GM21786 (cell line): ENCODE results near the gene IL10RA.

Experiments used
- ATAC-seq: cut with Tn5 transposase; IDR thresholded peaks from one replicate; pipeline ENCODE4 v1.9.1; 2021; ENCODE audit not compliant: unreplicated experiment

IL10RA gene

GRCh38 chr11:117989351-117990102 is 3.3 kb downstream of the IL10RA start:
- ATAC-seq, result no peak

GRCh38 chr11:117992136-117992535 is 5.9 kb downstream of the IL10RA start:
- no peak for ATAC-seq

- ATAC-seq, result no peak
These were observed 6.4 kb downstream of the IL10RA start for GRCh38 chr11:117992620-117993019.

GRCh38 chr11:117993988-117994745 is 8.0 kb downstream of the IL10RA start:
- ATAC-seq, result no peak

- ATAC-seq, result no peak
These were observed 9.3 kb downstream of the IL10RA start for GRCh38 chr11:117995472-117995871.

GRCh38 chr11:117996058-117996457 is 9.9 kb downstream of the IL10RA start:
- no peak for ATAC-seq

GRCh38 chr11:117997406-117997805 is 11.2 kb downstream of the IL10RA start:
- ATAC-seq, result no peak

- peak; percentile 79 for ATAC-seq
These were observed 11.8 kb downstream of the IL10RA start for GRCh38 chr11:117997823-117998579.

GRCh38 chr11:117998664-117999353 is 12.6 kb downstream of the IL10RA start:
- no peak for ATAC-seq

- no peak for ATAC-seq
These were observed 13.3 kb downstream of the IL10RA start for GRCh38 chr11:117999354-117999993.

GRCh38 chr11:118000067-118000849 is 14.1 kb downstream of the IL10RA start:
- no peak for ATAC-seq

- ATAC-seq, result no peak
These were observed 14.6 kb downstream of the IL10RA start for GRCh38 chr11:118000850-118001228.

GRCh38 chr11:118001494-118001971 is 15.3 kb downstream of the IL10RA start:
- no peak for ATAC-seq

- ATAC-seq, result no peak
These were observed 15.9 kb downstream of the IL10RA start for GRCh38 chr11:118002010-118002540.

- ATAC-seq, result no peak
These were observed 16.6 kb downstream of the IL10RA start for GRCh38 chr11:118002541-118003423.

GRCh38 chr11:118003456-118003855 is 17.3 kb downstream of the IL10RA start:
- no peak for ATAC-seq

- ATAC-seq, result no peak
These were observed 18.5 kb downstream of the IL10RA start for GRCh38 chr11:118004543-118005223.
